ENCODE measurements around the gene TRAF5. TPM values are rescaled to one million over a fixed set of nuclear protein-coding genes. Genes with fewer than 3 reads are reported as not detected.
"Not testable (repeated sequence)": the region's sequence is repeated elsewhere in the genome, so short reads cannot be mapped to it uniquely, and the experiment has no call there.

The TRAF5 gene
- total RNA-seq, 2 experiments from 2014 or later = 42.5 to 44.6 TPM

DNA sequence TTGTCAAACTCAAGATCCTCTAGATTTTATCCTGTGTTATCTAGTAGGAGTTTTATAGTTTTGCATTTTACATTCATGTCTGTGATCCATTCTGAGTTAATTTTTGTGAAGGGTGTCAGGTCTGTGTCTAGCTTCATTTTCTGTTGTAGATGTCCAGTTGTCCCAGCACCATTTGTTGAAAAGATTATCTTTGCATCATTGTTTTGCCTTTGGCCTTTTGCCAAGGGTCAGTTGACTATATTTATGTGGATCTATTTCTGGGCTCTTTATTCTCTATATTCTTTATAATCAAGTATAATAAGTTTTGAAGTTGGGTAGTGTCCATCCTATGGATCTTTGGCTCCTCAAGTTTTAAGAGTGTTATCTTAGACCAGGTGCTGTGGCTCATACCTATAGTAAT lies 21.9 kb downstream of the TRAF5 start:
- no peak for DNase-seq
- no peak overlapping the region for H3K27ac Mint-ChIP-seq
- ChIA-PET POLR2A (interaction anchor here (1.4 kb wide), 1 partner anchor 10 kb away, joined by 5 read pairs; no protein-coding TSS in a partner anchor), CTCF (interaction anchor here (0.8 kb wide), 1 partner anchor 23 kb away, joined by 3 read pairs; no protein-coding TSS in a partner anchor)
- H3K36me3 Mint-ChIP-seq = peaks cover 19% of the 10 kb centered on the region
- no peak overlapping the region for H3K4me3 Mint-ChIP-seq
- peaks cover 11% of the 10 kb centered on the region for H3K9me3 Mint-ChIP-seq
- no peaks in the 10 kb centered on the region for H3K27me3 Mint-ChIP-seq
- peaks cover 83% of the 10 kb centered on the region for H3K4me1 Mint-ChIP-seq (ENCODE audit: low read depth)
- intact Hi-C loops (cut with micrococcal nuclease) = no loop called here

DNA sequence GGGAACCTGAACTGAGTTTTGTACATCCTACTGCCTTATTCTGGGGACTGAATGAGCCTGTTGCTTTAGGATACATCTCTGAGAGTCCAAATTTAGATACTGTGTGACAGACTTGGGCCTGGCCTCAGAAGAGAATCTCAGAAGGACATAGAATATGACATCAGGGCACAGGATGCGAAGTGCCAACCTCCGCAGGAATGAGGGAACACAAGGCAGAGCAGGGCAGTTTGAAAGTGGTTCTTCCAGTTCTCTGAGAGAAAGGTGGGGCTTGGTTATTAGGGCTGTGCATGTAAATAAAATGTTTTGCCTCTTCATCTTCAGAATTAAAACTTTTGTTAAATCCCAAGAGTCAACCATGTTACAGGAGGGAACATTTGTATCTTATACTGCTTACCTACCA lies 23.1 kb downstream of the TRAF5 start:
- Mint-ChIP-seq H3K27ac (peak overlapping the region; percentile 25), H3K36me3 (peaks cover 19% of the 10 kb centered on the region), H3K27me3 (no peaks in the 10 kb centered on the region), H3K4me1 (ENCODE audit: low read depth) (peaks cover 81% of the 10 kb centered on the region), H3K4me3 (no peak overlapping the region), H3K9me3 (peaks cover 11% of the 10 kb centered on the region)
- POLR2A ChIA-PET = no interaction called here
- intact Hi-C loops (cut with micrococcal nuclease) = no loop called here
- CTCF ChIA-PET = interaction anchor here (2.7 kb wide), 1 partner anchor 27 kb away, joined by 13 read pairs; no protein-coding TSS in a partner anchor
- no peak for DNase-seq

DNA sequence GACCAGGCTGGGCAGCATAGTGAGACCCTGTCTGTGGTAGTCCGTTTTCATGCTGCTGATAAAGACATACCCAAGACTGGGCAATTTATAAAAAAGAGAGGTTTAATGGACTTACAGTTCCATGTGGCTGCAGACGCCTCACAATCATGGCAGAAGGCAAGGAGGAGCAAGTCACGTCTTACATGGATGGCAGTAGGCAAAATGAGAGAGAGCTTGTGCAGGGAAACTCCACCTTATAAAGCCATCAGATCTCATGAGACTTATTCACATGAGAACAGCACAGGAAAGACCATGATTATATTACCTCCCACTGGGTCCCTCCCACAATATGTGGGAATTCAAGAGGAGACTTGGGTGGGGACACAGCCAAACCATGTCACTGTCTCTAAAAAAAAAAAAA lies 25.4 kb downstream of the TRAF5 start:
- H3K27me3 Mint-ChIP-seq, H3K4me3 Mint-ChIP-seq, POLR2A ChIA-PET, DNase-seq: not testable (repeated sequence)
- intact Hi-C loops (cut with micrococcal nuclease) = loop anchor here (2.0 kb wide), 1 partner anchor 31 kb away; no protein-coding TSS in a partner anchor
- Mint-ChIP-seq H3K36me3 (peaks cover 27% of the 10 kb centered on the region), H3K4me1 (ENCODE audit: low read depth) (peaks cover 83% of the 10 kb centered on the region), H3K27ac (peak overlapping the region; percentile 77), H3K9me3 (peaks cover 11% of the 10 kb centered on the region)
- CTCF ChIA-PET = interaction anchor here (0.7 to 2.7 kb wide), 6 partner anchors 11 to 124 kb away, joined by 3 to 13 read pairs (median 4); no protein-coding TSS in a partner anchor

DNA sequence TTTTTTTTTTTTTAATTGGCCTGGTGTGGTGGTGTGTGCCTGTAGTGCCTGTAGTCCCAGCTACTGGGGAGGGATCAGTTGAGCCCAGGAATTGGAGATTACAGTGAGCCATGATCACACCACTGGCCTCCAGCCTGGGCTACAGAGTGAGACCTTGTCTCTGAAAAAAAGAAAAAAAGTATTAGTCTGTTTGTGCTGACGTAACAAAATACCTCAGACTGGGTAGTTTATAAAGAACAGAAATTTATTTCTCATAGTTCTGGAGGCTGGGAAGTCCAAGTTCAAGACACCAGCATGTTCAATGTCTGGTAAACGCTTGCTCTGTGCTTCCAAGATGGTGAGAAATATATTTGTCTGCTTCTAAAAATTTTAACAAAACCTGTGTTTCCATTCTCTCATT lies 25.8 kb downstream of the TRAF5 start:
- intact Hi-C loops (cut with micrococcal nuclease) = loop anchor here (2.0 kb wide), 1 partner anchor 30 kb away; no protein-coding TSS in a partner anchor
- Mint-ChIP-seq H3K27me3 (no peaks in the 10 kb centered on the region), H3K9me3 (peaks cover 11% of the 10 kb centered on the region), H3K36me3 (peaks cover 30% of the 10 kb centered on the region), H3K4me1 (ENCODE audit: low read depth) (peaks cover 83% of the 10 kb centered on the region), H3K4me3 (no peak overlapping the region), H3K27ac (peak overlapping the region; percentile 88)
- ChIA-PET POLR2A (no interaction called here), CTCF (interaction anchor here (0.7 to 2.7 kb wide), 3 partner anchors 11 to 29 kb away, joined by 3 to 13 read pairs (median 3); no protein-coding TSS in a partner anchor)
- DNase-seq = no peak

DNA sequence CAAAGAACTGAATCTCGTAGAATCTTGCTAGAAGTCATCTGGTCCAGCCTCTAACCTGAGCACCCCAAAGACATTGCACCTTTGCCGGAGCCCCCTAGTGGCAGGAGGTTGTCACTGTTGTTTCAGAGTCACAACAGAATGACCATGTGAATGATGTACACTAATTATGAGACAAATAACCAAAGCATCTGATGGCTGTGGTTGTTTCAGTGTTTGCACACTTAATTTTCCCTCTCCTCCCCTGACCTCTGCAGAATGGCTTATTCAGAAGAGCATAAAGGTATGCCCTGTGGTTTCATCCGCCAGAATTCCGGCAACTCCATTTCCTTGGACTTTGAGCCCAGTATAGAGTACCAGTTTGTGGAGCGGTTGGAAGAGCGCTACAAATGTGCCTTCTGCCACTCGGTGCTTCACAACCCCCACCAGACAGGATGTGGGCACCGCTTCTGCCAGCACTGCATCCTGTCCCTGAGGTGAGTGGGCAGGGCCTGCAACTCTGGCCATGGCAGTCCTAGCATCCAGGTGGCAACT lies 26.4 kb downstream of the TRAF5 start:
- no peaks in the 10 kb centered on the region for H3K27me3 Mint-ChIP-seq
- H3K27ac Mint-ChIP-seq = peak overlapping the region; percentile 88
- H3K4me3 Mint-ChIP-seq = peak overlapping the region; percentile 16
- ChIA-PET POLR2A (no interaction called here), CTCF (no interaction called here)
- DNase-seq = peak; percentile 75
- H3K9me3 Mint-ChIP-seq = peaks cover 11% of the 10 kb centered on the region
- H3K4me1 Mint-ChIP-seq (ENCODE audit: low read depth) = peaks cover 79% of the 10 kb centered on the region
- H3K36me3 Mint-ChIP-seq = peaks cover 31% of the 10 kb centered on the region
- intact Hi-C loops (cut with micrococcal nuclease) = loop anchor here (1.0 to 2.0 kb wide), 4 partner anchors 17 to 30 kb away; no protein-coding TSS in a partner anchor

DNA sequence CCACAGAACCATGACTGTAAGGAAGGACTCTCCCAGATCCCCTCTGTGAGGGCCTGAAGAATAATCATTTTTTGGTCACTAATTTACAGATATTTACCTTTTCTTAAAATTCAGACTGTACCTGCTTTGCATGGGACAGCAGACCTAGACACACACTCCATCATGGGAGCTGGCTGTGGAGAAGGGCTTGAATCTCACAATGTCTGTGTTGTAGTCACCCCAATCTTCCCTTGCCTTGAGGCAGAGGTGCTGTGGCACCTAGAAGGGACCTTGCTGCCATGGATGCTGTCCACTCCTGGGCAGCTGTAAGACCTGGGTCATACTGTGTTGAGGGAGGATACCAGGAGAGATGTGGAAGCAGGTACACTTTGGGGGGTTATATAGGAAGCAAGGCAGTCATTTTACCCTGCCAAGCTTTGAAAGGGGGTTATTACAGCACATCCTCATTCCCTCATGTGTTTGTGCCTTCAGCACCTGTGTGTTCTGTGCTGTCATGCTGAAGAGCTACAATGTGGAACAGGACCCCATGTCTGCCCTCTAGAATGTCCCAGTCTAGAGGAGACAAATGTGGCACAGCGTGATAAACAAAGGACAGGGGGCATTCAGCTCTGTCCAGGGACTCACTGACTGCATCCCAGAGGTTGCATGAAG lies 27.1 kb downstream of the TRAF5 start:
- H3K4me1 Mint-ChIP-seq (ENCODE audit: low read depth) = peaks cover 76% of the 10 kb centered on the region
- ChIA-PET CTCF (interaction anchor here (1.0 to 3.1 kb wide), 3 partner anchors 14 to 30 kb away, joined by 5 to 11 read pairs (median 6); partner anchors contain the start of gene TRAF5), POLR2A (interaction anchor here (0.9 kb wide), 1 partner anchor 15 kb away, joined by 3 read pairs; no protein-coding TSS in a partner anchor)
- intact Hi-C loops (cut with micrococcal nuclease) = loop anchor here (1.0 to 2.0 kb wide), 4 partner anchors 17 to 30 kb away; no protein-coding TSS in a partner anchor
- peaks cover 11% of the 10 kb centered on the region for H3K9me3 Mint-ChIP-seq
- H3K36me3 Mint-ChIP-seq = peaks cover 31% of the 10 kb centered on the region
- no peak overlapping the region for H3K4me3 Mint-ChIP-seq
- no peak for DNase-seq
- peak overlapping the region; percentile 88 for H3K27ac Mint-ChIP-seq
- H3K27me3 Mint-ChIP-seq = no peaks in the 10 kb centered on the region

DNA sequence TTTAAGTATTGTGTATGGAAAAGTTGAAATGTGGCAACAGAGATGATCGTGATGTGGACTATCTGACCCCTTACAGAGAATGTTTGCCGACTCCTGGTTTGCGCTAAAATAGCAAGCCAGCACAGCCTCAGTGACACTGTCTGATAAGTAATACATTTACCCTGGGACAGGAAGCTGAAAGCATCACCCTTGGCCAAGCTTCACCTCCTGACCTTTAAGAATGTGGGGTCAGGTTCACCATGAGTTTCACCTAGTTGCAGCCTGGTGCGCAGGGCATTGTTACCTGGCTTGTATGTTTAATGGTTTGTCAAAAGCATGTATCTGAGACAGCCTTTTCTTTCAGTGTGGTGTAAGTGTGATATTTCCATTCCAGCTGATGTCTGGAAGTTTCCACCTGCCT lies 29.2 kb downstream of the TRAF5 start:
- Mint-ChIP-seq H3K27ac (peak overlapping the region; percentile 26), H3K4me1 (ENCODE audit: low read depth) (peaks cover 68% of the 10 kb centered on the region), H3K36me3 (peaks cover 44% of the 10 kb centered on the region), H3K27me3 (no peaks in the 10 kb centered on the region), H3K4me3 (no peak overlapping the region), H3K9me3 (peaks cover 11% of the 10 kb centered on the region)
- DNase-seq = peak; percentile 31
- CTCF ChIA-PET = interaction anchor here (0.6 to 4.2 kb wide), 3 partner anchors 28 to 160 kb away, joined by 3 to 23 read pairs (median 11); partner anchors contain the start of gene TRAF5
- intact Hi-C loops (cut with micrococcal nuclease) = no loop called here
- POLR2A ChIA-PET = no interaction called here

DNA sequence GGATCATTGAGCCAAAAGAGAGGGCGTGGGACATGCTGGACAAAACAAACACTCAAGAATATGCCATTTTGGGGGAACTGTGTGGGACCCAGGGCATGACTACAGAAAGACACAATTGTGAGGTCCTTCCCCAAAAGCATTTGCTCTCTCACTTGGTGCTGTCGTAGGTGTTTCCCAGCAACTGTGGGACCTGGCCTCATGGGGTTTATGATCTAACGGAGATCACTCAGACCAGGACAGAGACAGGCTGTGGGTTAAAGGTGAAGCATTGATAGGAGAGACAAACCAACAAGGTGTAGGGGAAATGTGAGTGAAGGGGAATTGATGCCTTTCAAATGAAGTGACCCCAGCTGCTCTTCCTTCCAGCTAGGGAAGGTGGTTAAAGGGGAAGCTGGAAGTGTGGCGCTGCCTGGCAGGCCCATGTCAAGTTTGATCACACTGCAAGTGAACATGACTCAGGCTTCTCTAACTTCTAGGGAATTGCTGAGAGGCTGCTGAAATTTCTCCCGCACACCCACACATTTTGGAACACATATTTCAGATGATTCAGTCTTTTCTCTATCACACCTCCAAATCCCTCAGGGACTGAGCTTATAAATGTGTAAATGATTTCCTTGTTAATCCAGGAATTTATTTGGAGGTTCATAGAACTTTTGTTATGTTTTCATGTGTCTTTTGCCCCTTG lies 30.2 kb downstream of the TRAF5 start:
- Mint-ChIP-seq H3K27me3 (no peaks in the 10 kb centered on the region), H3K27ac (peak overlapping the region; percentile 40), H3K9me3 (peaks cover 3% of the 10 kb centered on the region), H3K4me1 (ENCODE audit: low read depth) (peaks cover 60% of the 10 kb centered on the region), H3K4me3 (no peak overlapping the region), H3K36me3 (peaks cover 41% of the 10 kb centered on the region)
- no peak for DNase-seq
- intact Hi-C loops (cut with micrococcal nuclease) = no loop called here
- ChIA-PET CTCF (interaction anchor here (0.6 to 4.2 kb wide), 4 partner anchors 19 to 159 kb away, joined by 3 to 23 read pairs (median 7); partner anchors contain the start of gene TRAF5), POLR2A (no interaction called here)

DNA sequence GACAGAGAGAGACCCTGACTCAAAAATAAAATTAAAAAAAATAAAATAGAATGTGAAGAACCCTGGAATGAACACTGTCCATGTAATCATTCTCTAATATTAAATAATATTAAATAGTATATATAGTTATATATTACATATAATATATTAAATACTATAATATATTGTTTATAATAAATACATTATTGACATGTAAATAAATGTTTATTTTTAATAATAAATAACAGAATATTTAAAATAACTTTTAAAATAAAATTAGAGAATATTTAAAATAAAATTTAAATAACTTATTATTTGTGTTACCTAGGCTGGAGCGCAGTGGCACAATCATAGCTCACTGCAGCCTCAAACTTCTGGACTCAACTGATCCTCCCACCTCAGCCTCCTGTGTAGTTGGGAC lies 32.1 kb downstream of the TRAF5 start:
- ChIA-PET CTCF (interaction anchor here (4.2 kb wide), 1 partner anchor 35 kb away, joined by 23 read pairs; no protein-coding TSS in a partner anchor), POLR2A (no interaction called here)
- Mint-ChIP-seq H3K27me3 (no peaks in the 10 kb centered on the region), H3K4me1 (ENCODE audit: low read depth) (peaks cover 43% of the 10 kb centered on the region), H3K36me3 (peaks cover 30% of the 10 kb centered on the region), H3K27ac (no peak overlapping the region), H3K4me3 (no peak overlapping the region), H3K9me3 (no peaks in the 10 kb centered on the region)
- intact Hi-C loops (cut with micrococcal nuclease) = no loop called here
- no peak for DNase-seq

DNA sequence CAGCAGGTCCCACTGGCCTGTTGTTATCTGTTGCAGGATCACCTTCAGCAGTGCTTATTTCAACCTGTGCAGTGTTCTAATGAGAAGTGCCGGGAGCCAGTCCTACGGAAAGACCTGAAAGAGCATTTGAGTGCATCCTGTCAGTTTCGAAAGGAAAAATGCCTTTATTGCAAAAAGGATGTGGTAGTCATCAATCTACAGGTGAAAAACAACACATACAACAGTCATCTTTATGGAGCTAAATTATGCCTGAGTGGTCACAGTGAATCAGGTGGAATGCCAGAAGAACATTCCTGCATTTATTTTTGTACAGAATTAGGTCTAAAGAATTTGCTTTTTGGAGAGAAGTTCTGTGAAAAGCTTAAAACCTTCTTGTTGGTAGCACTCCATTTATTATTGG lies 33.2 kb downstream of the TRAF5 start:
- H3K4me1 Mint-ChIP-seq (ENCODE audit: low read depth) = peaks cover 34% of the 10 kb centered on the region
- POLR2A ChIA-PET = no interaction called here
- CTCF ChIA-PET = interaction anchor here (0.9 to 1.7 kb wide), 2 partner anchors 31 to 37 kb away, joined by 3 to 5 read pairs; no protein-coding TSS in a partner anchor

DNA sequence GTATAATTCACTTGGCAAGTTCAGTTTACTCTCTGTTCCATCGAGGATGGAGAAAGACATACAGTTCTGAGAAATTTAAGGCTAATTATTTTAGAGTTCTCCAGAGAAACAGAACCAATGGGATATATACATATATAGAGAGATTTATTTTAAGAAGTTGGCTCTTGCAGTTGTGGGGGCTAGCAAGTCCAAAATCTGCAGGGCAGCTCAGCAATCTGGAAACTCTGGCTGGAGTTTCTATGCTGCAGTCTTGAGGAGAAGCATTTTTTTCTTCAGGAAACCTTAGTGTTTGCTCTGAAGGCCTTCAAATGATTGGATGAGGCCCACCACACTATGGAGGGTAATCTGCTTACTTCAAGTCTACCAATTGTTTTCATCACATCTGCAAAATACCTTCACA lies 34.6 kb downstream of the TRAF5 start:
- ChIA-PET POLR2A (no interaction called here), CTCF (interaction anchor here (1.7 kb wide), 1 partner anchor 32 kb away, joined by 5 read pairs; no protein-coding TSS in a partner anchor)
- intact Hi-C loops (cut with micrococcal nuclease) = no loop called here
- Mint-ChIP-seq H3K4me1 (ENCODE audit: low read depth) (peaks cover 23% of the 10 kb centered on the region), H3K27ac (no peak overlapping the region), H3K4me3 (no peak overlapping the region), H3K27me3 (no peaks in the 10 kb centered on the region), H3K9me3 (no peaks in the 10 kb centered on the region), H3K36me3 (peaks cover 37% of the 10 kb centered on the region)
- no peak for DNase-seq

More for the DNA sequence above, 33.2 kb downstream of the TRAF5 start:
- intact Hi-C loops (cut with micrococcal nuclease) = no loop called here
- peaks cover 33% of the 10 kb centered on the region for H3K36me3 Mint-ChIP-seq
- no peaks in the 10 kb centered on the region for H3K9me3 Mint-ChIP-seq
- no peaks in the 10 kb centered on the region for H3K27me3 Mint-ChIP-seq
- H3K4me3 Mint-ChIP-seq = no peak overlapping the region
- DNase-seq = no peak
- peak overlapping the region; percentile 14 for H3K27ac Mint-ChIP-seq

DNA sequence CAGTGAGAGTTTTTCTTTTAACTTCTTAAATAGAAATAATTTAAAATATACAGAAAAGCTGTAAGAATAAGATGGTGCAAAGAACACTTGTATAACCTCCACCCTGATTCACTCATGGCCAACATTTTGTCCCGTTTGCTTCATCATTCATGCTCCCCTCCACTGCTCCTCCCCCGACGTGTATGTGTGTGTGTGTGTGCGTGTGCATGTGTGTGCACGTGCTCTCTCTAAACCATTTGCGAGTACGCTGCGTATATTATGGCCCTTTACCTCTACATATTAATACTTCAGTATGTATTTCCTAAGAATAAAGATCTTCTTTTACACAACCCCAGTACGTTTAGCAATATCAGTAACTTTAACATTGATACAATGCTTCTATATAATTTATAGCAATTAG lies 43.0 kb downstream of the TRAF5 start:
- H3K9me3 Mint-ChIP-seq = no peaks in the 10 kb centered on the region
- peaks cover 12% of the 10 kb centered on the region for H3K4me1 Mint-ChIP-seq (ENCODE audit: low read depth)
- DNase-seq = no peak
- CTCF ChIA-PET = no interaction called here
- H3K36me3 Mint-ChIP-seq = peaks cover 39% of the 10 kb centered on the region
- POLR2A ChIA-PET = no interaction called here
- no peak overlapping the region for H3K4me3 Mint-ChIP-seq
- intact Hi-C loops (cut with micrococcal nuclease) = no loop called here
- no peak overlapping the region for H3K27ac Mint-ChIP-seq
- H3K27me3 Mint-ChIP-seq = no peaks in the 10 kb centered on the region
